Activated CD8-positive, alpha-beta T cell treated with anti-CD3 and anti-CD28 coated beads, Interleukin-2, amount 10 ng/mL, durations not matched to agents 7 days and 5 days (primary cell): Measurements from ENCODE around the gene FCAMR. TPM values are rescaled to one million over a fixed set of nuclear protein-coding genes. Genes with fewer than 3 reads are reported as not detected.

Source experiments
- ATAC-seq: fragments of 150-1000 bp; cut with Tn5 transposase; one replicate; pipeline ENCODE4 v1.10.0; 2021; ENCODE audit warnings: moderate library complexity
- CTCF ChIA-PET: fragments of 350-600 bp; sonication (Branson Sonifier 250); formaldehyde crosslinking; loops from one replicate; lab custom pipeline; 2021; ENCODE audit warnings: antibody characterized with exemption; lab: Charles Lee
- POLR2A ChIA-PET: fragments of 350-600 bp; sonication (Branson Sonifier 250); formaldehyde crosslinking; loops from one replicate; lab custom pipeline; 2021; ENCODE audit warnings: antibody characterized with exemption; lab: Charles Lee
- DNase-seq: peaks from one replicate; pipeline ENCODE4 v3.0.0-alpha.2; 2020
- H3K27ac Mint-ChIP-seq: one replicate; pipeline ENCODE4 v1.8.0; 2021; ENCODE audit warnings: mild to moderate bottlenecking, mixed read lengths
- H3K27me3 Mint-ChIP-seq: one replicate; pipeline ENCODE4 v1.8.0; 2021; ENCODE audit warnings: low read depth, mixed read lengths
- H3K36me3 Mint-ChIP-seq: one replicate; pipeline ENCODE4 v1.8.0; 2021; ENCODE audit warnings: low read depth, mixed read lengths
- H3K4me1 Mint-ChIP-seq: one replicate; pipeline ENCODE4 v1.8.0; 2021; ENCODE audit warnings: low read depth, mixed read lengths
- H3K4me3 Mint-ChIP-seq: one replicate; pipeline ENCODE4 v1.8.0; 2021; ENCODE audit warnings: mild to moderate bottlenecking, mixed read lengths
- H3K9me3 Mint-ChIP-seq: one replicate; pipeline ENCODE4 v1.8.0; 2022; ENCODE audit warnings: mixed read lengths; ENCODE audit not compliant: insufficient read depth
- total RNA-seq, 2 experiments: library from RNA; stranded (reverse); gene quantifications; one replicate each; pipeline ENCODE4 v1.2.3, GENCODE V29; 2021

Gene FCAMR, protein sequence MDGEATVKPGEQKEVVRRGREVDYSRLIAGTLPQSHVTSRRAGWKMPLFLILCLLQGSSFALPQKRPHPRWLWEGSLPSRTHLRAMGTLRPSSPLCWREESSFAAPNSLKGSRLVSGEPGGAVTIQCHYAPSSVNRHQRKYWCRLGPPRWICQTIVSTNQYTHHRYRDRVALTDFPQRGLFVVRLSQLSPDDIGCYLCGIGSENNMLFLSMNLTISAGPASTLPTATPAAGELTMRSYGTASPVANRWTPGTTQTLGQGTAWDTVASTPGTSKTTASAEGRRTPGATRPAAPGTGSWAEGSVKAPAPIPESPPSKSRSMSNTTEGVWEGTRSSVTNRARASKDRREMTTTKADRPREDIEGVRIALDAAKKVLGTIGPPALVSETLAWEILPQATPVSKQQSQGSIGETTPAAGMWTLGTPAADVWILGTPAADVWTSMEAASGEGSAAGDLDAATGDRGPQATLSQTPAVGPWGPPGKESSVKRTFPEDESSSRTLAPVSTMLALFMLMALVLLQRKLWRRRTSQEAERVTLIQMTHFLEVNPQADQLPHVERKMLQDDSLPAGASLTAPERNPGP
- not detected for total RNA-seq

DNA sequence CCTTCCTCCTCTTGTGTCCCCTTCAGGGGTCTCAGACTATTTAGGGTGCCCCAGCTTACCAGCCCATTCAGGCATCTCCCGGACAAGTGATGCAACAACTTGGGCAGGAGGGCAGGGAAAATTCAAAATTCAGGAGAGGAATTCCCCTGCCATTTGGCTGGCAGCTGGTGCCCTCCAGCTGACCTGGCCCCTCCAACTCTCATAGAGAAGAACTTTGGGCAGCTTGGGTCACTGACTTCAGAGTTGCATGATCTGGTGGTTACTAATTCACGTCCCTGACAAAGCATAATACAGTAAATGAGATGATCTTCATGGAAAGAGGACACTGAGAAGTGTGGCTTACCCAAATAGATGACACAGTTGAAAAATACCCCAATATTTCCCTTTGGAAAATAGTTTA lies at the start of gene FCAMR:
Gene FCAMR, minus strand, starts transcription at position 15 of the 400 bp plus-strand sequence. CDS start 335 bp downstream, outside the sequence.
- ChIA-PET POLR2A (interaction anchor here (0.5 kb wide), 1 partner anchor 45 kb away, joined by 3 read pairs; no protein-coding TSS in a partner anchor), CTCF (interaction anchor here (1.0 to 7.8 kb wide), 6 partner anchors 8 to 312 kb away, joined by 3 to 71 read pairs (median 4); no protein-coding TSS in a partner anchor)

DNA sequence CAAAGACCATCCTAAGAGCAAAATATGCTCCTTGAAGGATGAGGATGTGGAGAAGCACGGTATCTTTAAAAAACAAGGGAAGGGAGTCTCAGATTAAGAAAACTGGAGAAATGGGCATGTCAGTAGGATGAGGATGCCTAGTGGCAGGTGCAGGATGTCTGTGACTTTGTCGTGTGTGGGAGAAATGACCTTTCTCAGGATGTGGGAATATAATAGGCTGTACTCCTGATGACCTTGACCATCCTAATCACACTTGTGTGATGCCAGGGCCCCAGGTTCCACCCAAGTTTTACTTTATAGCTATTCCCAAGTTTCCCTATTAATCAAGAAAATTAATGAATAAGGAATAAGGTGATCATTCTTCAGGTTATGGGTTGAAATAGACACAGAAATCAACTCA lies 49.4 kb upstream of the FCAMR start:
- H3K4me1 Mint-ChIP-seq: peaks cover 4% of the 10 kb centered on the region

More for the DNA sequence above, at the start of gene FCAMR:
- no peaks in the 10 kb centered on the region for H3K36me3 Mint-ChIP-seq
- DNase-seq (no peak), ATAC-seq (no peak)
- H3K27me3 Mint-ChIP-seq: peaks cover 32% of the 10 kb centered on the region
- no peak within 1 kb of the TSS for H3K4me3 Mint-ChIP-seq
- H3K27ac Mint-ChIP-seq: no peak within 1 kb of the TSS
- H3K4me1 Mint-ChIP-seq: peaks cover 30% of the 10 kb centered on the region
- H3K9me3 Mint-ChIP-seq: no peaks in the 10 kb centered on the region

DNA sequence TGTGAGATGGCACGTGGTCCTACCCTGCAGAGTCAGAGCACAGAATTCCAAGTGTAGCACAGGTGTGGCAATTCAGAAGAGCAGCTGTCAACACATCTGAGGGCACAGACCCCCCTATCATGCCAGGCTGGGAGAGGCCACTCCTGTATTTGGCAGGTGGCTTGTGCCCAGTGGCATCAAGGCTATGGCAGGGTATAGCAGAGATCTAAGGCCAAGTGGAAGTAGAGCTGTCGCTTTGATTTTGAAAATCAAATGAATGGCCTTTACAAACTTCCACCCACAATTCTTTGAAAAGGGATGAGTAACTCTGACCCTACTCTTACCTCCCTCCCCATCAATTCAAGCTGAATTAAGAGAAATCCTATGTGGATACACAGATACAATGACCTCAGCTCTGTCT lies 48.9 kb upstream of the FCAMR start:
- Mint-ChIP-seq H3K4me1 (no peaks in the 10 kb centered on the region), H3K27ac (no peak overlapping the region), H3K9me3 (no peaks in the 10 kb centered on the region), H3K27me3 (peaks cover 17% of the 10 kb centered on the region), H3K4me3 (no peak overlapping the region), H3K36me3 (no peaks in the 10 kb centered on the region)
- ChIA-PET CTCF (interaction anchor here (1.3 to 2.3 kb wide), 2 partner anchors 14 to 31 kb away, joined by 4 to 14 read pairs; no protein-coding TSS in a partner anchor), POLR2A (no interaction called here)
- DNase-seq (no peak), ATAC-seq (no peak)

More for the DNA sequence above, 49.4 kb upstream of the FCAMR start:
- no peaks in the 10 kb centered on the region for H3K9me3 Mint-ChIP-seq
- ATAC-seq (no peak), DNase-seq (no peak)
- no peaks in the 10 kb centered on the region for H3K36me3 Mint-ChIP-seq
- ChIA-PET CTCF (interaction anchor here (1.3 to 2.3 kb wide), 2 partner anchors 14 to 31 kb away, joined by 4 to 14 read pairs; no protein-coding TSS in a partner anchor), POLR2A (no interaction called here)
- no peak overlapping the region for H3K4me3 Mint-ChIP-seq
- no peak overlapping the region for H3K27ac Mint-ChIP-seq
- H3K27me3 Mint-ChIP-seq: peaks cover 13% of the 10 kb centered on the region

DNA sequence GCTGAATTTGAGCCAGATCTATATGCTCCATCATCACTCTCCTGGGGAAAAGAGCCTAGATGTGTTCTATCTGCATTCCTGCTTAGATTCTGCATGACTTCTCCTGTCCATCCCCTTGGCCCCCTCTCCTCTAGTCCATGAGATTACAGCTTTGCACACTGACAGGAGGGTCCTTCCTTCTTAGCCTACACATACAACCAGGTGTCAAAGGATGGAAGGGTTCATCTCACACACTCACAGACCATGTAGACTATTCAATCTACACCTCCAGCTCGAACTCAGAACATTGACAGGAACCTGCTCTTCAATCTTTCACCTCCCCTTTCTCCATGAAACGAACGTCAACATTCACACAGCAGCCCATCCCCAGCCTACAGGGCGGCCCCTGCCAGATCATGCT lies 48.4 kb upstream of the FCAMR start:
- Mint-ChIP-seq H3K4me3 (no peak overlapping the region), H3K9me3 (no peaks in the 10 kb centered on the region), H3K4me1 (no peaks in the 10 kb centered on the region), H3K36me3 (no peaks in the 10 kb centered on the region), H3K27ac (no peak overlapping the region), H3K27me3 (peaks cover 20% of the 10 kb centered on the region)
- ATAC-seq (no peak), DNase-seq (no peak)
- CTCF ChIA-PET: interaction anchor here (2.3 kb wide), 1 partner anchor 13 kb away, joined by 14 read pairs; no protein-coding TSS in a partner anchor
- POLR2A ChIA-PET: no interaction called here

DNA sequence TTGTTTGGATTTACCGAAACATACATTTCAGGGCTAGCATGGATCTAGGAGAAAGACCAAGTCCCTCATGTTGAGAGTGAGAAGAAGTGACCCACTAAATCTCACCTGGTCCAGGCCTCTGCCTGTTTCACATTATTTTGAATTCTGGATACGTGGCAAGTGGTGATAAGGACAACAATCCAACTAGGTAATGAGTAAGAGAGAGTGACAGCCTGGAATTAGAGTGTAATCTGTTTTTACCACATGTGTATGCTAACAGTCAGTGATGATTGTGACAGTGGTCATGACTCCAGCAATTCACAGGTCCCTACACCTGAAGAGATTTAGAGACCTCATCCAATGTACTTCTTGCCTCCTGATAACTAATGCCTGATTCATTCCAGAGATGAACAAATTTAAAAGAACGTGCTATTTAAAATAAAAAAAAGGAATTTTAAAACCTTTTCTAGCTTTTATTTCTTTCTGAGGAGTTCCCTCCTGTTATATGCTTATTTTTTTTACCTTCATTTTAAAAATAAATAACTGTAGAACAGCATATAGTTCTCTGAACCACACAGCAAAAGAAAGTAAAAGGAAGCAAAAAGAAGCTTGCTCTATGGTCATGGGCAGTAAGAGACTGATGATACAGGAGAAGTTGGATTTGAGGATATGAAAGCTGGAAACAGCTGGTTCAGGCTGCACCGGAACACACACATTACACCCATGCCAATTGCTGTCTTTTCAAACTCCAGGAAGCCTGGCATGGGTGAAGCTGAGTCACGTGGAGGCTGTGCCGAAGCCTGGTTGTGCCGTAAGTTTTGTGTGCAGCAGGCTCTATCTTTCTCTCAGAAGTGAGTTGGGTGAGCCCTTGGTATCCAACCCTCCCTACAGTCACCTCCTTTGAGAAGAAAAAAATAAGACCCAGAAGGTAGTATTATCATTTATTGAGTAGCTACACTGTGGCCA lies 47.6 kb upstream of the FCAMR start:
- Mint-ChIP-seq H3K36me3 (no peaks in the 10 kb centered on the region), H3K27me3 (peaks cover 25% of the 10 kb centered on the region), H3K9me3 (no peaks in the 10 kb centered on the region), H3K4me1 (no peaks in the 10 kb centered on the region), H3K4me3 (no peak overlapping the region), H3K27ac (no peak overlapping the region)
- CTCF ChIA-PET: interaction anchor here (2.3 kb wide), 1 partner anchor 13 kb away, joined by 14 read pairs; no protein-coding TSS in a partner anchor
- POLR2A ChIA-PET: interaction anchor here (0.5 kb wide), 1 partner anchor 14 kb away, joined by 3 read pairs; no protein-coding TSS in a partner anchor
- DNase-seq (no peak), ATAC-seq (no peak)

DNA sequence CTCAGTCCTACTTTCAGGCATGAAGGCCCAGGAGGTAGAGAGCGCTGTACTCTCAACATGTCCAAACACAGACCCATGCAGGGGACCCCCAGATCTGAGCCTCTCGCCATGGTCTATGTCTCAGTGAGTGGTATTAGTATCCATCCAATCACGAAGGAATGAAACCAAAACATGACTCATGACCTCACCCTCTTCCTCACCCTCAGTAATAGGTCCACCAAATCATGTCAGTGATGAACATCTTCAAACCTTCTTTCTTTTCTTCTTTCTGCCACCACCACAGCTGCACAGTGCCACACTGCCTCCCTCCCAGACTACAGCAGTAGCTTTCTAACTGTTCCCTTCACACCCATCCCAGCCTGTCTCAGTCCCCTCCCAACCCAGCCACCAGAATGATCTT lies 45.5 kb upstream of the FCAMR start:
- Mint-ChIP-seq H3K4me3 (no peak overlapping the region), H3K27ac (no peak overlapping the region), H3K9me3 (no peaks in the 10 kb centered on the region), H3K27me3 (peaks cover 31% of the 10 kb centered on the region), H3K36me3 (no peaks in the 10 kb centered on the region), H3K4me1 (no peaks in the 10 kb centered on the region)
- no peak for DNase-seq
- ATAC-seq: no peak
- ChIA-PET CTCF (no interaction called here), POLR2A (no interaction called here)

DNA sequence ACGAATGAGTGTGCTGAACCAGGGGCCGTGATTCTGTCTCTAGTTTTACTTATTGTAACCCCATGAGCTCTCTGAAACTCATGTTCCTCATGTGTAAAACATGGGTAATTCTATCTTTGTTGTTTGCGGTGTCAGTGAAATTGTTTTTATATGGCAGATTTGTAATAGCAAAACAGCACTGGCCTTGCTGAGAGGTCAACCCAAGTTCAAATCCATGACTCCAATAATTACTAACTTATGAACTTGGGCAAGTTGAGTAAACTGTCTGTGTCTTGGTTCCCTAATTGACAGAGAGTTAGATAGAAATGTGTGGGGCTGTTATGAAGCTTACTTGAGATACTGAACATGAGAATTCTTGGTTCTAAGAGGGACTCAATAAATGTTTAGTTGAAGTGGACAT lies 44.5 kb upstream of the FCAMR start:
- no peak for ATAC-seq
- POLR2A ChIA-PET: no interaction called here

DNA sequence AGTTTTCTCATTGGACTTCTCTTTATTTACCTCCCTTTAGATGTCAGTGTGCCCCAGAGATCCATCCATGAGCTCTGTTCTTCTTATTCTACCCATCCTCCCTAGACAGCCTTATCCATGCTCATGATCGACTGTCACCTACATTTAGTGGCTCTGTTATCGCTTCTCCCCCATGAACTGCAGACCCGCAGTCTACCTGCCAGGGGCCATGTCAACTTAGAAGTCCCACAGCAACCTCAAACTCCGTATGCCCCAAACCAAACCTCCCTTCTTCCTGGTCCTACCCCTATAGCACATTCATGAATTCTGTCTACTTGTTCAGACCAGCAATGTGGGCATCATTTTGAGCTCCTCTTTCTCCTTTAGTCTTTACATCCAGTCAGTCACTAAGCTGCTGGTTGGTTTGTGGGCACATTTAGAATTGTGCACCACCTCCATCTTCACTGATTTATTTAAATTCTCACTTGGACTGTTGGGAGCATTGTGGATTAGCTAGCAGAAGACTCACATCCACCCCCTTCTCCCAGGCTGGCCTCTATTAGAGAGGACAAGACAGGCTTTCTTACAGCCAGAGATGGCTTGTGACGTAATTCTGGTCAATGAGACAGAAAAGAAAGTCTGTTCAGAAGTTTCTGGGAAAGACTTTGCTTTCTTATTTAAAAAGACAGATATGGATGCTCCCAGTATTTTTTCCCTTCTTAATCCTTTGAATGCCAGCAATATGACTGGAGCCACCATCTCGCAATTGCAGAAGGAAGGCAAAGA lies 43.2 kb upstream of the FCAMR start:
- no peaks in the 10 kb centered on the region for H3K4me1 Mint-ChIP-seq
- no peak overlapping the region for H3K27ac Mint-ChIP-seq
- no peak overlapping the region for H3K4me3 Mint-ChIP-seq
- ChIA-PET CTCF (interaction anchor here (0.7 to 2.8 kb wide), 4 partner anchors 9 to 36 kb away, joined by 3 to 11 read pairs (median 4); no protein-coding TSS in a partner anchor), POLR2A (interaction anchor here (0.5 kb wide), 1 partner anchor 27 kb away, joined by 3 read pairs; no protein-coding TSS in a partner anchor)
- H3K36me3 Mint-ChIP-seq: no peaks in the 10 kb centered on the region
- DNase-seq (no peak), ATAC-seq (no peak)
- H3K9me3 Mint-ChIP-seq: no peaks in the 10 kb centered on the region
- peaks cover 38% of the 10 kb centered on the region for H3K27me3 Mint-ChIP-seq

More for the DNA sequence above, 44.5 kb upstream of the FCAMR start:
- Mint-ChIP-seq H3K4me1 (no peaks in the 10 kb centered on the region), H3K4me3 (no peak overlapping the region), H3K36me3 (no peaks in the 10 kb centered on the region), H3K27ac (no peak overlapping the region), H3K9me3 (no peaks in the 10 kb centered on the region), H3K27me3 (peaks cover 35% of the 10 kb centered on the region)
- CTCF ChIA-PET: interaction anchor here (0.8 to 2.8 kb wide), 5 partner anchors 10 to 782 kb away, joined by 3 to 11 read pairs (median 4); no protein-coding TSS in a partner anchor
- no peak for DNase-seq

DNA sequence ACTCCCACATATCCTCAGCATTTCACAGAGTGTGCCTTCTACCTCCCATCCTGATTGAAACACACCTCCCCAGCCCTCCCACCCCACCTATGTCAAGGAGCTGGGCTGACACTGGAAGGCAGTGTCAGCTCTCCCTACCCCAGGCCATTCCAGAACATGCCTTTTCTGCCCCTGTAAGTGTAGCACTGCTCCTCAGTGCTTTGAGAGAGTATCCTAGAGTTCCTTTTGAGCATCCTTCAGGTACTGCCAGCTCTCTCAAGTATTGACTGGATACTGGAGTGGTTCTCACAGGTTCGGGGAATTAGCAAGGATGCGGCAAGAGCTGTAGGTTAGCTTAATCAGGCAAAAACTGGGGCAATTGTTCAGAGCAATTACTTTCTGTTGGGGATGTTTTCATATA lies 40.5 kb upstream of the FCAMR start:
- POLR2A ChIA-PET: no interaction called here
- CTCF ChIA-PET: interaction anchor here (1.1 to 1.2 kb wide), 3 partner anchors 10 to 23 kb away, joined by 3 to 4 read pairs (median 3); no protein-coding TSS in a partner anchor

DNA sequence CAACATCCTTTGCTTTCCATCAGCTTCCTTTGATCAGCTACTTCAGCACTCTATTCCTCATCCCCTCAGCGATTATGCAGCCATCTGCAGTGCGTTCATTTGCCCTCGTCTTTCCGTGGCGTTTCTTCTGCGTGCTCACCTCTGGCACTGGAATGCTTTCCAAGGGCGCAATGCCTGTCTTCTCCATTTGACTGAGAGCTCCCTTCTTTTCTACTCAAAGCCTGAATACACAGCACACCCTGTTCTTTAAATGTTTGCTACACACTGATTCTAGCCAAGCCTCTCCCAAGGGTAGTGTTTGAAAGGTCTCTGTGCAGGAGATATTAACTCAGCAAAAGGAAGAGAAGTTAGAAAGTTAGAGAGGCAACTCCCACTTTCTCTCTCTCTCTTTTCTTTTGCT lies 39.7 kb upstream of the FCAMR start:
- Mint-ChIP-seq H3K4me3 (no peak overlapping the region), H3K36me3 (no peaks in the 10 kb centered on the region), H3K27ac (no peak overlapping the region), H3K27me3 (peaks cover 47% of the 10 kb centered on the region), H3K4me1 (no peaks in the 10 kb centered on the region), H3K9me3 (no peaks in the 10 kb centered on the region)
- ChIA-PET POLR2A (no interaction called here), CTCF (interaction anchor here (1.1 kb wide), 1 partner anchor 21 kb away, joined by 3 read pairs; no protein-coding TSS in a partner anchor)
- no peak for ATAC-seq
- DNase-seq: no peak

More for the DNA sequence above, 40.5 kb upstream of the FCAMR start:
- Mint-ChIP-seq H3K9me3 (no peaks in the 10 kb centered on the region), H3K27ac (no peak overlapping the region), H3K4me3 (no peak overlapping the region), H3K36me3 (no peaks in the 10 kb centered on the region), H3K27me3 (peaks cover 45% of the 10 kb centered on the region), H3K4me1 (no peaks in the 10 kb centered on the region)
- ATAC-seq: no peak
- no peak for DNase-seq
